HepG2 (cell line): Measurements from ENCODE around the gene CACNA1F.

Experiments used
- CREB1 ChIP-seq, 2 experiments: fragments of 450-650 bp in 1 of 2; IDR thresholded peaks; 2 replicates each; pipeline ENCODE4 v1.6.1; 2016 to 2017; ENCODE audit warnings: control low read depth in 1 of 2, mild to moderate bottlenecking in 1 of 2, missing compliant biosample characterization in 1 of 2, missing genetic modification characterization in 1 of 2
- EP300 ChIP-seq, 3 experiments: sonication (generic) in 1 of 3; formaldehyde crosslinking in 1 of 3; IDR thresholded peaks; 2 replicates each; pipeline versions ENCODE4 v1.5.1 to v1.6.1; 2011 to 2020; ENCODE audit warnings: low read depth in 2 of 3, low read length in 2 of 3, borderline replicate concordance in 1 of 3, improper control_type of control experiment in 1 of 3, mild to moderate bottlenecking in 1 of 3, missing genetic modification reagents in 1 of 3, moderate library complexity in 1 of 3
- FOXM1 ChIP-seq: sonication (generic); formaldehyde crosslinking; IDR thresholded peaks from 2 replicates; pipeline ENCODE4 v1.5.0; 2020; ENCODE audit warnings: missing genetic modification reagents
- KDM2A ChIP-seq: sonication (generic); formaldehyde crosslinking; IDR thresholded peaks from 2 replicates; pipeline ENCODE4 v1.4.0; 2020; ENCODE audit warnings: low read depth, missing genetic modification reagents, borderline replicate concordance
- NFYB ChIP-seq: sonication (generic); formaldehyde crosslinking; IDR thresholded peaks from 2 replicates; pipeline ENCODE4 v1.4.0; 2020; ENCODE audit warnings: missing genetic modification reagents
- POLR2AphosphoS5 ChIP-seq: IDR thresholded peaks from 2 replicates; pipeline ENCODE4 v1.6.1; 2012; ENCODE audit warnings: low read depth, low read length
- SMC3 ChIP-seq: IDR thresholded peaks from 2 replicates; pipeline ENCODE4 v1.6.1; 2011; ENCODE audit warnings: low read length, improper control_type of control experiment
- TAF1 ChIP-seq: sonication (generic); formaldehyde crosslinking; IDR thresholded peaks from 2 replicates; pipeline ENCODE4 v1.4.0; 2020; ENCODE audit warnings: missing genetic modification reagents
- ZNF577 ChIP-seq: sonication (generic); formaldehyde crosslinking; IDR thresholded peaks from 2 replicates; pipeline ENCODE4 v1.4.0; 2020; ENCODE audit warnings: mild to moderate bottlenecking, low read depth, missing genetic modification reagents, borderline replicate concordance
- ZNF878 ChIP-seq: sonication (generic); formaldehyde crosslinking; IDR thresholded peaks from 2 replicates; pipeline ENCODE4 v1.8.1; 2023; ENCODE audit warnings: mild to moderate bottlenecking, missing genetic modification reagents, moderate library complexity
- TF ChIP-seq, protein P1 (sequence below): sonication (generic); formaldehyde crosslinking; IDR thresholded peaks from 2 replicates; pipeline ENCODE4 v1.8.0; 2022; ENCODE audit warnings: mild to moderate bottlenecking, missing genetic modification reagents; ENCODE audit not compliant: insufficient replicate concordance
- TF ChIP-seq, protein P2 (sequence below): sonication (generic); formaldehyde crosslinking; IDR thresholded peaks from 2 replicates; pipeline ENCODE4 v1.4.0; 2020; ENCODE audit warnings: missing genetic modification reagents
- TF ChIP-seq, protein P3 (sequence below): sonication (generic); formaldehyde crosslinking; IDR thresholded peaks from 2 replicates; pipeline ENCODE4 v1.4.0; 2020; ENCODE audit warnings: missing genetic modification reagents

DNA sequence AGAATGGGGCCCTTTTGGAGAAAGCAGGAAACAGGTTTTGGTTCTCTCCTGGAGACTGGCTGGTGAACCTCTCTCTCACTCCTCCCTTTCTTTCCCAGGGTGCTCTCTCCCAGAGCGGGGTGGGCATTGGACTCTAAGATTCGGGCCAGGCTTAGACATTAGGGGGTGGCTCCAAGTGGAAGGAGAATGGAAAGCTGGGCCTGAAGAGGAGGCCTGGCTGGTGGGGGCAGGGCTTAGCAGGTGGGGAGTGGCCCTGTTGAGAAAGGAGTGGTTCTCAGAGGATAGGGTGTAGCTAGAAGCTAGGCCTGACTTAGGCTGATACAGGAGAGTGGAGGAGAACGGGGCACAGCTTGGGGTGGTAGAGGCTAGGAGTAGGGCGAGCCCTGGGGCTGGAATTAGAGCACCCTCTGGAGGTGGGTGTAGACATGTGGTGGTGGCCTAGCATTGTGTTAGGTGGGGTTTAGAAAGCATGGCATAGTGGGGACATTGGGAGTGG lies 55.8 kb downstream of the CACNA1F start:
- TF ChIP-seq ZNF878 (CRISPR knock-in tag) (no peak), POLR2AphosphoS5 (no peak), SMC3 (no peak), ZNF577 (CRISPR knock-in tag) (no peak), KDM2A (CRISPR knock-in tag) (no peak), EP300 (IDR thresholded peaks at IDR 0.05; ENCODE audit: low read depth in 2 of 2, low read length in 2 of 2) (no peak), EP300 (CRISPR knock-in tag; IDR thresholded peaks at IDR 0.05; ENCODE audit: borderline replicate concordance) (no peak), NFYB (no peak), TAF1 (CRISPR knock-in tag) (no peak), FOXM1 (CRISPR knock-in tag) (no peak), CREB1 (IDR thresholded peaks at IDR 0.05) (no peak), CREB1 (CRISPR knock-in tag; IDR thresholded peaks at IDR 0.05) (no peak)
- TF ChIP-seq, protein P1, sequence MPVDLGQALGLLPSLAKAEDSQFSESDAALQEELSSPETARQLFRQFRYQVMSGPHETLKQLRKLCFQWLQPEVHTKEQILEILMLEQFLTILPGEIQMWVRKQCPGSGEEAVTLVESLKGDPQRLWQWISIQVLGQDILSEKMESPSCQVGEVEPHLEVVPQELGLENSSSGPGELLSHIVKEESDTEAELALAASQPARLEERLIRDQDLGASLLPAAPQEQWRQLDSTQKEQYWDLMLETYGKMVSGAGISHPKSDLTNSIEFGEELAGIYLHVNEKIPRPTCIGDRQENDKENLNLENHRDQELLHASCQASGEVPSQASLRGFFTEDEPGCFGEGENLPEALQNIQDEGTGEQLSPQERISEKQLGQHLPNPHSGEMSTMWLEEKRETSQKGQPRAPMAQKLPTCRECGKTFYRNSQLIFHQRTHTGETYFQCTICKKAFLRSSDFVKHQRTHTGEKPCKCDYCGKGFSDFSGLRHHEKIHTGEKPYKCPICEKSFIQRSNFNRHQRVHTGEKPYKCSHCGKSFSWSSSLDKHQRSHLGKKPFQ = no peak
- TF ChIP-seq, protein P2, sequence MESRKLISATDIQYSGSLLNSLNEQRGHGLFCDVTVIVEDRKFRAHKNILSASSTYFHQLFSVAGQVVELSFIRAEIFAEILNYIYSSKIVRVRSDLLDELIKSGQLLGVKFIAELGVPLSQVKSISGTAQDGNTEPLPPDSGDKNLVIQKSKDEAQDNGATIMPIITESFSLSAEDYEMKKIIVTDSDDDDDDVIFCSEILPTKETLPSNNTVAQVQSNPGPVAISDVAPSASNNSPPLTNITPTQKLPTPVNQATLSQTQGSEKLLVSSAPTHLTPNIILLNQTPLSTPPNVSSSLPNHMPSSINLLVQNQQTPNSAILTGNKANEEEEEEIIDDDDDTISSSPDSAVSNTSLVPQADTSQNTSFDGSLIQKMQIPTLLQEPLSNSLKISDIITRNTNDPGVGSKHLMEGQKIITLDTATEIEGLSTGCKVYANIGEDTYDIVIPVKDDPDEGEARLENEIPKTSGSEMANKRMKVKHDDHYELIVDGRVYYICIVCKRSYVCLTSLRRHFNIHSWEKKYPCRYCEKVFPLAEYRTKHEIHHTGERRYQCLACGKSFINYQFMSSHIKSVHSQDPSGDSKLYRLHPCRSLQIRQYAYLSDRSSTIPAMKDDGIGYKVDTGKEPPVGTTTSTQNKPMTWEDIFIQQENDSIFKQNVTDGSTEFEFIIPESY (CRISPR knock-in tag) = no peak
- TF ChIP-seq, protein P3, sequence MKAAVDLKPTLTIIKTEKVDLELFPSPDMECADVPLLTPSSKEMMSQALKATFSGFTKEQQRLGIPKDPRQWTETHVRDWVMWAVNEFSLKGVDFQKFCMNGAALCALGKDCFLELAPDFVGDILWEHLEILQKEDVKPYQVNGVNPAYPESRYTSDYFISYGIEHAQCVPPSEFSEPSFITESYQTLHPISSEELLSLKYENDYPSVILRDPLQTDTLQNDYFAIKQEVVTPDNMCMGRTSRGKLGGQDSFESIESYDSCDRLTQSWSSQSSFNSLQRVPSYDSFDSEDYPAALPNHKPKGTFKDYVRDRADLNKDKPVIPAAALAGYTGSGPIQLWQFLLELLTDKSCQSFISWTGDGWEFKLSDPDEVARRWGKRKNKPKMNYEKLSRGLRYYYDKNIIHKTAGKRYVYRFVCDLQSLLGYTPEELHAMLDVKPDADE = no peak
